Neural crest cell (in vitro differentiated cells): ENCODE results near the gene VPS8. TPM values are rescaled to one million over a fixed set of nuclear protein-coding genes. Genes with fewer than 3 reads are reported as not detected.
A peak's percentile ranks its signal among the peaks of the same experiment; 100 is the strongest.

Experiments used
- DNase-seq: peaks from one replicate; pipeline ENCODE4 v3.0.0; 2021; ENCODE audit warnings: low read depth, mixed read lengths, low spot score
- H3K27ac Mint-ChIP-seq: one replicate; pipeline ENCODE4 v1.8.0; 2021; ENCODE audit warnings: mild to moderate bottlenecking, mixed read lengths; ENCODE audit not compliant: unreplicated experiment
- H3K27me3 Mint-ChIP-seq: 2 replicates; pipeline ENCODE4 v1.8.0; 2021; ENCODE audit warnings: low read depth, mild to moderate bottlenecking, mixed read lengths
- H3K36me3 Mint-ChIP-seq: 2 replicates; pipeline ENCODE4 v1.8.0; 2021; ENCODE audit warnings: low read depth, mild to moderate bottlenecking, mixed read lengths
- H3K4me1 Mint-ChIP-seq: 2 replicates; pipeline ENCODE4 v1.8.0; 2021; ENCODE audit warnings: mixed read lengths
- H3K4me3 Mint-ChIP-seq: one replicate; pipeline ENCODE4 v1.8.0; 2021; ENCODE audit warnings: mild to moderate bottlenecking, mixed read lengths
- H3K9me3 Mint-ChIP-seq: 2 replicates; pipeline ENCODE4 v1.8.0; 2021; ENCODE audit warnings: mixed read lengths
- CTCF ChIP-seq: fragments of 200-600 bp; sonication (generic); conservative IDR thresholded peaks from 2 replicates; pipeline ENCODE4 v1.5.0; 2021; ENCODE audit warnings: antibody characterized with exemption, mild to moderate bottlenecking
- total RNA-seq: library from RNA; stranded (reverse); gene quantifications from 2 replicates; pipeline ENCODE4 v1.2.1, GENCODE V29; 2021

Gene VPS8
- total RNA-seq, 1 donor from 2014 or later: 55.7 TPM

GRCh38 chr3:184807549-184807948, 4.4 kb upstream of the VPS8 start:
- Mint-ChIP-seq H3K9me3 (no peaks in the 10 kb centered on the region), H3K4me3 (no peak overlapping the region), H3K4me1 (peaks cover 23% of the 10 kb centered on the region), H3K27ac (no peak overlapping the region), H3K36me3 (no peaks in the 10 kb centered on the region), H3K27me3 (no peaks in the 10 kb centered on the region)
- no peak for TF ChIP-seq CTCF
- no peak for DNase-seq

GRCh38 chr3:184808021-184808420, 3.9 kb upstream of the VPS8 start:
- H3K9me3 Mint-ChIP-seq: no peaks in the 10 kb centered on the region
- no peaks in the 10 kb centered on the region for H3K27me3 Mint-ChIP-seq
- TF ChIP-seq CTCF: peak; percentile 39
- H3K4me1 Mint-ChIP-seq: peaks cover 27% of the 10 kb centered on the region
- H3K4me3 Mint-ChIP-seq: no peak overlapping the region
- H3K27ac Mint-ChIP-seq: no peak overlapping the region
- DNase-seq: peak; percentile 48
- no peaks in the 10 kb centered on the region for H3K36me3 Mint-ChIP-seq

- no peak for TF ChIP-seq CTCF
- no peaks in the 10 kb centered on the region for H3K9me3 Mint-ChIP-seq
- no peak overlapping the region for H3K27ac Mint-ChIP-seq
- DNase-seq: no peak
- H3K36me3 Mint-ChIP-seq: no peaks in the 10 kb centered on the region
- no peaks in the 10 kb centered on the region for H3K27me3 Mint-ChIP-seq
- H3K4me3 Mint-ChIP-seq: peak overlapping the region; percentile 27
- peaks cover 27% of the 10 kb centered on the region for H3K4me1 Mint-ChIP-seq
Measured at GRCh38 chr3:184810146-184810545, 1.8 kb upstream of the VPS8 start.

GRCh38 chr3:184811034-184811433, 932 bp upstream of the VPS8 start:
- Mint-ChIP-seq H3K4me1 (peaks cover 27% of the 10 kb centered on the region), H3K27ac (no peak overlapping the region)
- TF ChIP-seq CTCF: no peak

GRCh38 chr3:184811663-184811998, 335 bp upstream of the VPS8 start:
- H3K4me3 Mint-ChIP-seq: peak overlapping the region; percentile 94
- DNase-seq: no peak
- H3K27me3 Mint-ChIP-seq: no peaks in the 10 kb centered on the region
- peaks cover 25% of the 10 kb centered on the region for H3K4me1 Mint-ChIP-seq
- no peaks in the 10 kb centered on the region for H3K36me3 Mint-ChIP-seq
- TF ChIP-seq CTCF: no peak
- no peak overlapping the region for H3K27ac Mint-ChIP-seq
- H3K9me3 Mint-ChIP-seq: no peaks in the 10 kb centered on the region

More at GRCh38 chr3:184811034-184811433, 932 bp upstream of the VPS8 start:
- H3K36me3 Mint-ChIP-seq: no peaks in the 10 kb centered on the region
- H3K9me3 Mint-ChIP-seq: no peaks in the 10 kb centered on the region
- H3K27me3 Mint-ChIP-seq: no peaks in the 10 kb centered on the region
- DNase-seq: no peak
- no peak overlapping the region for H3K4me3 Mint-ChIP-seq

- peaks cover 21% of the 10 kb centered on the region for H3K4me1 Mint-ChIP-seq
- DNase-seq: no peak
- no peak for TF ChIP-seq CTCF
- H3K4me3 Mint-ChIP-seq: peak overlapping the region; percentile 94
- H3K27me3 Mint-ChIP-seq: no peaks in the 10 kb centered on the region
- H3K27ac Mint-ChIP-seq: no peak overlapping the region
- no peaks in the 10 kb centered on the region for H3K9me3 Mint-ChIP-seq
- no peaks in the 10 kb centered on the region for H3K36me3 Mint-ChIP-seq
Measured at GRCh38 chr3:184812662-184813042, 686 bp downstream of the VPS8 start.
